ENCODE results near the gene SMIM8.

The SMIM8 gene

DNA sequence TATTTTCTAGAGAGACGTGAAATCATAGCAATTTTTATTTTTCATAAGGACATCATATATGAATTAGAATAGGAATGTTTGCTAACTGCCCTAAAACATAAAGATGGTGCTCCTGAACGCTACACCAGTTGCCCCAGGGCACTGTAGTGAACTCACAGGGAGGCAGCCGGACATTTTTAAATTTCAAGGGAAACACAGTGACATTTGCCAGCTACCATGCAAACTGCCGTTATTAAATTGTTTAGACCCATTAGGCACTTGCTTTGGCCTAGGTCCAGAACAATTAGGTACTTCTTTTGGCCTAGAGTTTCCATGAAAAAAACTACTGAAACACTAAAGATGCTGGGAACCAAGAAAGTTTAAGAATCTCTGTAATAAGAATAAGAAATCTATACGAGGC lies 60.5 kb downstream of the SMIM8 start:
- Histone ChIP-seq H3K79me2 (ENCODE audit: insufficient read depth, low read length) (no peaks in the 10 kb centered on the region), H3K4me2 (ENCODE audit: insufficient read depth, low read length) (no peak overlapping the region), H2AFZ (ENCODE audit: low read depth, low read length) (no peak overlapping the region), H3K4me3 (ENCODE audit: low read depth in 1 of 2, low read length in 2 of 2) (no peak overlapping the region), H3K9me3 (ENCODE audit: insufficient read depth, low read length, severe bottlenecking) (no peaks in the 10 kb centered on the region), H3K36me3 (ENCODE audit: insufficient read depth, low read length) (no peaks in the 10 kb centered on the region), H3K4me1 (ENCODE audit: insufficient read depth, low read length) (no peaks in the 10 kb centered on the region), H4K20me1 (ENCODE audit: insufficient read depth, low read length) (no peaks in the 10 kb centered on the region), H3K27me3 (ENCODE audit: insufficient read depth, low read length, poor library complexity) (no peaks in the 10 kb centered on the region), H3K9ac (ENCODE audit: low read depth, low read length) (no peak overlapping the region), H3K27ac (ENCODE audit: low read length) (no peak overlapping the region)
- TF ChIP-seq, protein P1, sequence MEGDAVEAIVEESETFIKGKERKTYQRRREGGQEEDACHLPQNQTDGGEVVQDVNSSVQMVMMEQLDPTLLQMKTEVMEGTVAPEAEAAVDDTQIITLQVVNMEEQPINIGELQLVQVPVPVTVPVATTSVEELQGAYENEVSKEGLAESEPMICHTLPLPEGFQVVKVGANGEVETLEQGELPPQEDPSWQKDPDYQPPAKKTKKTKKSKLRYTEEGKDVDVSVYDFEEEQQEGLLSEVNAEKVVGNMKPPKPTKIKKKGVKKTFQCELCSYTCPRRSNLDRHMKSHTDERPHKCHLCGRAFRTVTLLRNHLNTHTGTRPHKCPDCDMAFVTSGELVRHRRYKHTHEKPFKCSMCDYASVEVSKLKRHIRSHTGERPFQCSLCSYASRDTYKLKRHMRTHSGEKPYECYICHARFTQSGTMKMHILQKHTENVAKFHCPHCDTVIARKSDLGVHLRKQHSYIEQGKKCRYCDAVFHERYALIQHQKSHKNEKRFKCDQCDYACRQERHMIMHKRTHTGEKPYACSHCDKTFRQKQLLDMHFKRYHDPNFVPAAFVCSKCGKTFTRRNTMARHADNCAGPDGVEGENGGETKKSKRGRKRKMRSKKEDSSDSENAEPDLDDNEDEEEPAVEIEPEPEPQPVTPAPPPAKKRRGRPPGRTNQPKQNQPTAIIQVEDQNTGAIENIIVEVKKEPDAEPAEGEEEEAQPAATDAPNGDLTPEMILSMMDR (IDR thresholded peaks at IDR 0.05; ENCODE audit: borderline replicate concordance, extremely low read depth, low read length, poor library complexity, severe bottlenecking): no peak
- TF ChIP-seq EZH2 (IDR thresholded peaks at IDR 0.05; ENCODE audit: borderline replicate concordance, low read depth, low read length, severe bottlenecking): no peak
- no peak for ATAC-seq (ENCODE audit: insufficient read depth, low read depth)
- DNase-seq: no peak

GRCh38 chr6:87384038-87384437 lies 61.6 kb downstream of the SMIM8 start:
- Histone ChIP-seq H3K4me1 (ENCODE audit: insufficient read depth, low read length) (no peaks in the 10 kb centered on the region), H3K9ac (ENCODE audit: low read depth, low read length) (no peak overlapping the region), H3K4me2 (ENCODE audit: insufficient read depth, low read length) (no peak overlapping the region), H4K20me1 (ENCODE audit: insufficient read depth, low read length) (no peaks in the 10 kb centered on the region), H2AFZ (ENCODE audit: low read depth, low read length) (no peak overlapping the region), H3K4me3 (ENCODE audit: low read depth in 1 of 2, low read length in 2 of 2) (no peak overlapping the region), H3K36me3 (ENCODE audit: insufficient read depth, low read length) (no peaks in the 10 kb centered on the region), H3K27me3 (ENCODE audit: insufficient read depth, low read length, poor library complexity) (no peaks in the 10 kb centered on the region), H3K27ac (ENCODE audit: low read length) (no peak overlapping the region), H3K9me3 (ENCODE audit: insufficient read depth, low read length, severe bottlenecking) (no peaks in the 10 kb centered on the region), H3K79me2 (ENCODE audit: insufficient read depth, low read length) (no peaks in the 10 kb centered on the region)
- no peak for ATAC-seq (ENCODE audit: insufficient read depth, low read depth)
- no peak for DNase-seq
- TF ChIP-seq, protein P1 (IDR thresholded peaks at IDR 0.05; ENCODE audit: borderline replicate concordance, extremely low read depth, low read length, poor library complexity, severe bottlenecking): no peak
- no peak for TF ChIP-seq EZH2 (IDR thresholded peaks at IDR 0.05; ENCODE audit: borderline replicate concordance, low read depth, low read length, severe bottlenecking)

DNA sequence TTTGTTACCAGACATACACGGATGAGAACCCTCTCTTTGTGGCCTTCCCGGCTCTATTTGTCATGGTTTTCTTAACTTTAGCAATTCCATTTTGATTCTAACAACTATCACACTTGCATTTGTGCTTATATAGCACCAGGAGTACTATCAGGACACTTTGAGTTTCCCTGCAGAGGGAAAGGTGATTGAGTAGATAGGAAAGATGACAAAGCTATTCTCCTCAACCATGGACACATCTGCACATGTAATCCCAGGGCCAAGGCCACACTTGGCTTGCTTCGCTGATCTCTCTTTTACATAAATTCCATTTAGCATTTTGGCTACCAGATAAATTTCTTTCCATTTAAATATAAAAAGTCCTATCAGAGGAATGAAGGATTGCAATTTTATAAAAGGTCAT lies 62.1 kb downstream of the SMIM8 start:
- Histone ChIP-seq H3K4me2 (ENCODE audit: insufficient read depth, low read length) (no peak overlapping the region), H2AFZ (ENCODE audit: low read depth, low read length) (no peak overlapping the region), H3K4me1 (ENCODE audit: insufficient read depth, low read length) (no peaks in the 10 kb centered on the region), H3K27me3 (ENCODE audit: insufficient read depth, low read length, poor library complexity) (no peaks in the 10 kb centered on the region), H4K20me1 (ENCODE audit: insufficient read depth, low read length) (no peaks in the 10 kb centered on the region), H3K4me3 (ENCODE audit: low read depth in 1 of 2, low read length in 2 of 2) (no peak overlapping the region), H3K27ac (ENCODE audit: low read length) (no peak overlapping the region), H3K9me3 (ENCODE audit: insufficient read depth, low read length, severe bottlenecking) (no peaks in the 10 kb centered on the region), H3K36me3 (ENCODE audit: insufficient read depth, low read length) (no peaks in the 10 kb centered on the region), H3K79me2 (ENCODE audit: insufficient read depth, low read length) (no peaks in the 10 kb centered on the region), H3K9ac (ENCODE audit: low read depth, low read length) (no peak overlapping the region)
- ATAC-seq (ENCODE audit: insufficient read depth, low read depth): no peak
- no peak for DNase-seq
- TF ChIP-seq EZH2 (IDR thresholded peaks at IDR 0.05; ENCODE audit: borderline replicate concordance, low read depth, low read length, severe bottlenecking): no peak
- TF ChIP-seq, protein P1 (IDR thresholded peaks at IDR 0.05; ENCODE audit: borderline replicate concordance, extremely low read depth, low read length, poor library complexity, severe bottlenecking): no peak

GRCh38 chr6:87391334-87391733 lies 68.9 kb downstream of the SMIM8 start:
- no peaks in the 10 kb centered on the region for H3K36me3 ChIP-seq (ENCODE audit: insufficient read depth, low read length)
- H3K79me2 ChIP-seq (ENCODE audit: insufficient read depth, low read length): no peaks in the 10 kb centered on the region
- DNase-seq: no peak
- H3K4me1 ChIP-seq (ENCODE audit: insufficient read depth, low read length): no peaks in the 10 kb centered on the region
- H3K9ac ChIP-seq (ENCODE audit: low read depth, low read length): no peak overlapping the region
- ATAC-seq (ENCODE audit: insufficient read depth, low read depth): 0 out of 3 replicates have a peak, but pooled peaks have one; percentile 59
- H4K20me1 ChIP-seq (ENCODE audit: insufficient read depth, low read length): no peaks in the 10 kb centered on the region
- H3K27ac ChIP-seq (ENCODE audit: low read length): no peak overlapping the region
- H3K4me2 ChIP-seq (ENCODE audit: insufficient read depth, low read length): no peak overlapping the region
- no peak overlapping the region for H2AFZ ChIP-seq (ENCODE audit: low read depth, low read length)
- H3K4me3 ChIP-seq (ENCODE audit: low read depth in 1 of 2, low read length in 2 of 2): no peak overlapping the region
- H3K9me3 ChIP-seq (ENCODE audit: insufficient read depth, low read length, severe bottlenecking): no peaks in the 10 kb centered on the region
- no peak for TF ChIP-seq EZH2 (IDR thresholded peaks at IDR 0.05; ENCODE audit: borderline replicate concordance, low read depth, low read length, severe bottlenecking)
- TF ChIP-seq, protein P1 (IDR thresholded peaks at IDR 0.05; ENCODE audit: borderline replicate concordance, extremely low read depth, low read length, poor library complexity, severe bottlenecking): peak; percentile 65
- no peaks in the 10 kb centered on the region for H3K27me3 ChIP-seq (ENCODE audit: insufficient read depth, low read length, poor library complexity)
